Kidney epithelial cell (primary cell): ENCODE results near the gene ATL3. TPM values are rescaled to one million over a fixed set of nuclear protein-coding genes. Genes with fewer than 3 reads are reported as not detected.
"Not testable (repeated sequence)": the region's sequence is repeated elsewhere in the genome, so short reads cannot be mapped to it uniquely, and the experiment has no call there.

Source experiments
- DNase-seq: peaks from one replicate; pipeline ENCODE4 v3.0.0-alpha.2; 2010; ENCODE audit warnings: low read depth
- H3K27me3 ChIP-seq: 2 replicates; pipeline ENCODE4 v1.6.0; 2011; ENCODE audit warnings: low read length; ENCODE audit not compliant: control insufficient read depth, insufficient read depth
- H3K36me3 ChIP-seq: 2 replicates; pipeline ENCODE4 v1.5.1; 2011; ENCODE audit warnings: low read length; ENCODE audit not compliant: control insufficient read depth, insufficient read depth
- H3K4me3 ChIP-seq: 2 replicates; pipeline ENCODE4 v1.5.1; 2011; ENCODE audit warnings: low read depth, mild to moderate bottlenecking, control low read depth, low read length
- CTCF ChIP-seq: IDR thresholded peaks from 2 replicates; pipeline ENCODE4 v1.5.1; 2011; ENCODE audit warnings: mild to moderate bottlenecking, moderate library complexity, low read length, control low read depth, inconsistent platforms; ENCODE audit not compliant: insufficient read depth, poor library complexity, severe bottlenecking
- total RNA-seq: library from RNA; depleted of rRNA; stranded (reverse); fragments of >200 nt; gene quantifications from 2 replicates; pipeline ENCODE4 v1.2.3, GENCODE V29; 2015

Gene ATL3
- total RNA-seq, 1 donor from 2014 or later = 42.6 TPM

DNA sequence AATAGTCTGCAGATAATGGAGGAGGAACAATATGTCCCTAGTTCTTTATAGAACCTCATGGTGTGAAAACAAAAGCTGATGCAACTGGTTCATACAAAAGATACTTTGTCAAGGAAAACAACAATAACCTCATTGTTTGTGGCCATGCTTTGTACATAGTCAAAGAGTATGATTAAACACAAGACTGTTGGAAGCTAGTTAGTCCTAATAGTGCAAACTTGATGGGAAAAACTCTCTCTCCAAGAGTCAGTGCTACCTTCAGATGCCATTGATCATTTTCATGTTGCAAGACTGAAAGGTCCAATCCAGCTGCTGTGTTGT is 87.9 kb downstream of the ATL3 start:
- peaks cover 2% of the 10 kb centered on the region for H3K36me3 ChIP-seq
- H3K27me3 ChIP-seq = no peaks in the 10 kb centered on the region
- DNase-seq = no peak
- TF ChIP-seq CTCF = no peak
- no peak overlapping the region for H3K4me3 ChIP-seq

DNA sequence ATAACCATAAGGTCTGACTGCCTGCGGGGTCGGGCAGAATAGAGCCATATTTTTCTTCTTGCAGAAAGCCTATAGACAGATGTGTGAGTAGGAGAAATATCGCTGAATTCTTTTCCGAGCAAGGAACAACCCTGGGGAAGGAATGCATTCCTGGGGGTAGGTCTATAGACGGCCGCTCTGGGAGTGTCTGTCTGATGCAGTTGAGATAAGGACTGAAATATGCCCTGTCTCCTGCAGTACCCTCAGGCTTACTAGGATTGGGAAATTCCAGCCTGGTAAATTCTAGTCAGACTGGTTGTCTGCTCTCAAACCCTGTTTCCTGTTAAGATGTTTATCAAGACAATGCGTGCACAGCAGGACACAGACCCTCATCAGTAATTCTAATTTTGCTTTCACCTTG is 90.0 kb downstream of the ATL3 start:
- DNase-seq = not testable (repeated sequence)

DNA sequence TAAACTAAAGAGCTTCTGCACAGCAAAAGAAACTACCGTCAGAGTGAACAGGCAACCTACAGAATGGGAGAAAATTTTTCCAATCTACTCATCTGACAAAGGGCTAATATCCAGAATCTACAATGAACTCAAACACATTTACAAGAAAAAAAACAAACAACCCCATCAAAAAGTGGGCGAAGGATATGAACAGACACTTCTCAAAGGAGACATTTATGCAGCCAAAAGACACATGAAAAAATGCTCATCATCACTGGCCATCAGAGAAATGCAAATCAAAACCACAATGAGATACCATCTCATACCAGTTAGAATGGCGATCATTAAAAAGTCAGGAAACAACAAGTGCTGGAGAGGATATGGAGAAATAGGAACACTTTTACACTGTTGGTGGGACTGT is 92.3 kb downstream of the ATL3 start:
- H3K4me3 ChIP-seq, DNase-seq, H3K36me3 ChIP-seq, H3K27me3 ChIP-seq: not testable (repeated sequence)

More for the DNA sequence above, 90.0 kb downstream of the ATL3 start:
- H3K36me3 ChIP-seq, H3K4me3 ChIP-seq, H3K27me3 ChIP-seq: not testable (repeated sequence)

DNA sequence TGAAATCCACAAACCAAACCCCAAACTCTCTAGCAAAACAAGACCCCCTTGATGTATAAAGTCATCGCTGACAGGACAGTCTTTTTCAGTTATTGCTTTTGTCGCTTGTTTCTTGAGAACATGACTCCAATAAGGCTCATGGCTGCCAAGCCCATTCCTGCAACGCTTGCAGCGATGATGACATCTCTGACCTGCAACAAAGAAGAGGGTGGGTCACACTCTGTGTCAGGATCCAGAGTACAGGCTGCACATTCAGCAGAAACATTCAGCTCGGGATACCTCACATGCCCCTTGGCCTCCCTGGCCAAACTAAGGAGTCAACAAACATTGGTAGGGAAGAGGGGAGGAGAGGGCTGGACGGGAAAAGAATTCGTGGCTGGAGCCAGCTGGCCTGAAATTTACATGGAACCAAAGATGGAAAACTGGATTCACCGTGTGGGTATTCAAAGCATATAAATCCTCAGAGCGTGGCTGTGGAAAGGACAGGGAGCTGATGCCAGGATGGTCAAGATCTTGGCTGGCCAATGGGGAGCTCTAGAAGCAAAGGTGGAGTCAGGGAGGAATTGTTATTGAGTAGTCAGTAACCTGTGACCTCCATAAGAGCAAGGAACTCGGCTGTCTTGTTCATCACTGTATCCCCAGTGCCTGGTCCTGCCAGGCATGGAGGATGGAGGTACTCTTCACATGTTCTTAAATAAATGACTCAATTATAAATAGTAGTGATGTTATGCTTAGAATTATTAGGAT is 96.1 kb downstream of the ATL3 start:
- no peak for DNase-seq
- Histone ChIP-seq H3K4me3 (no peak overlapping the region), H3K27me3 (no peaks in the 10 kb centered on the region), H3K36me3 (no peaks in the 10 kb centered on the region)
- TF ChIP-seq CTCF = no peak

Other genes starting within 250 kb of the ATL3 start
- 0.14 and 0.17 TPM in 2 replicates for gene PLAAT5, start 180.2 kb downstream of the ATL3 start, total RNA-seq
- not detected in 2 replicates for gene LGALS12, start 165.3 kb downstream of the ATL3 start, total RNA-seq
- gene PLAAT4, start 134.6 kb downstream of the ATL3 start, total RNA-seq = 14.1 and 14.7 TPM in 2 replicates
- gene PLAAT2, start 108.0 kb downstream of the ATL3 start, total RNA-seq = not detected in 2 replicates
- gene PLAAT3, start 56.9 kb downstream of the ATL3 start, total RNA-seq = 81.0 and 85.7 TPM in 2 replicates
- 102 and 107 TPM in 2 replicates for gene RTN3, start 10.1 kb upstream of the ATL3 start, total RNA-seq
- gene ZFTA, start 97.4 kb upstream of the ATL3 start, total RNA-seq = 25.1 and 59.3 TPM in 2 replicates
- 40.5 and 41.4 TPM in 2 replicates for gene SPINDOC, start 142.1 kb upstream of the ATL3 start, total RNA-seq
- 40.1 and 45.2 TPM in 2 replicates for gene MARK2, start 167.7 kb upstream of the ATL3 start, total RNA-seq
- gene RCOR2, start 245.8 kb upstream of the ATL3 start, total RNA-seq = 7.8 and 11.5 TPM in 2 replicates